ENCODE data around the gene RUNX2. TPM values are rescaled to one million over a fixed set of nuclear protein-coding genes. Genes with fewer than 3 reads are reported as not detected.
"Not testable (repeated sequence)": the region's sequence is repeated elsewhere in the genome, so short reads cannot be mapped to it uniquely, and the experiment has no call there.

RUNX2 gene
- total RNA-seq, 1 donor from 2014 or later, result 0.52 TPM

DNA sequence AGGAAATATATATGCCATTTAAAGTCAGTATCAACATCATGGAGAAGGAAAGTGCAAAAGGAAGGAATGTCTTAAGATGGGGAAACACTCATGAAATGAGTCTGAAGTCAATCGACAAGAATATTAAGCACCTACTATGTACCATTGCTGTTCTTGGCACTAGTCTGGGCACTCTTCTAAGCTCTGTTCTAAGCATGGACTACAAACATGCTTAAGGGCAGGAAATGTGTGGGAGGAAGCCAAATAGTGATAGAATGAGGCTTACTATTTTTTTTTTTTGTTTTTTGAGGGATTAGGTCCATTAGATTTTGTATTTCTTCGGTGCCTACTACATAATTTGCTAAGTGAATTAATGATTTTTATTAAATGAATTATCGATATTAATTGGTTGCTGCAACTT is 133.4 kb downstream of the RUNX2 start:
- Histone ChIP-seq H3K27ac (ENCODE audit: low read depth, low read length) (no peak overlapping the region), H3K27me3 (ENCODE audit: control insufficient read depth in 3 of 3, insufficient read depth in 3 of 3, low read length in 3 of 3) (no peaks in the 10 kb centered on the region), H3K9ac (ENCODE audit: low read depth in 1 of 3, low read length in 3 of 3) (no peak overlapping the region), H3K4me1 (ENCODE audit: control insufficient read depth in 3 of 3, insufficient read depth in 3 of 3, low read length in 3 of 3) (no peaks in the 10 kb centered on the region), H3K4me3 (ENCODE audit: low read length in 3 of 3) (no peak overlapping the region), H3K9me3 (ENCODE audit: control insufficient read depth in 3 of 3, low read length in 3 of 3) (no peaks in the 10 kb centered on the region), H3K36me3 (ENCODE audit: control insufficient read depth in 3 of 3, insufficient read depth in 3 of 3, low read length in 3 of 3) (no peaks in the 10 kb centered on the region)

DNA sequence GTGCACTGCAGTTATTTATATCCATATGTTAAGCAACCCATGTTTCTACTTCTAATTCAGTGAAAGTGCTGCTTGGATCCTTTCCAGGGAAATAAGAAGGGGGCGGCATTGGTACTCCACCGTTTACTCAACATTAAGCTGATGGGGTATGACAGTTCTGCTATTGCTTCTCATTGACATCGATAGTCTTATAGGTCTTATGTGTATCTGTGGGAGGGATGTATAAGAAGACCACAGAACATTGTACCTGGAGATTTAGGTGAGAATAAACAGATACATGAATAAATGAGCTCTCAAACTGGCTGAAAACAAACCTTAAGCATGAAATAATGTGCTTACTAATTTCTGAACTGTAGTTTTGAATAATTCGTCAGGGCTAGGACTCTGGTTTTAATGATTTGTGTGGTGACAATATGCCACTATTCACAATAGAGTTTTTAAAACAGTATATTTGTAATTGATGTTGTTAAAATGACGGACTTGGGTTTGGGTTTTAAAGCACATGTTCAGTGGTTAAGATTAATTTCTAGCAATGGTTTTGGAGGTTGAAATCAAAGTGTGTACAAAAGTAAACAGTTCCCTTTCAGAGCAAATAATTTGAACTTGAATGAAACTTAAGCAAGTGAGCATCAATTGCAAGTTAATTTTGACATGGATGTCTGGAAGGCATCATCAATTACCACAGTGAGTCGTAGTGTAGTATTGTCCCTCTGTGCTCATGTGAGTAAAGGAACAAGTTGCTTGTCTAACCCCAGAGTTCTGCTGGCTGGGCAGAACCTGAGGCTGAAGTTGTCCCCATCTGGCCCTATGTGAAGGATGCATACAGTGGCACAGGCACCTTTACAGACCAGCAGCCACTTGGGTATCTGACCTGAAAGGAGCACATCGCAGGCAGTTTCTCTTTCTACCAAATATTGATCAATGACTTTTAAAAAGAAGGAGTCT is 134.3 kb downstream of the RUNX2 start:
- H3K27me3 ChIP-seq (ENCODE audit: control insufficient read depth in 3 of 3, insufficient read depth in 3 of 3, low read length in 3 of 3), result no peaks in the 10 kb centered on the region
- H3K36me3 ChIP-seq (ENCODE audit: control insufficient read depth in 3 of 3, insufficient read depth in 3 of 3, low read length in 3 of 3), result no peaks in the 10 kb centered on the region
- no peak overlapping the region for H3K4me3 ChIP-seq (ENCODE audit: low read length in 3 of 3)
- H3K9me3 ChIP-seq (ENCODE audit: control insufficient read depth in 3 of 3, low read length in 3 of 3), result no peaks in the 10 kb centered on the region
- no peaks in the 10 kb centered on the region for H3K4me1 ChIP-seq (ENCODE audit: control insufficient read depth in 3 of 3, insufficient read depth in 3 of 3, low read length in 3 of 3)
- no peak overlapping the region for H3K9ac ChIP-seq (ENCODE audit: low read depth in 1 of 3, low read length in 3 of 3)
- H3K27ac ChIP-seq (ENCODE audit: low read depth, low read length), result no peak overlapping the region

DNA sequence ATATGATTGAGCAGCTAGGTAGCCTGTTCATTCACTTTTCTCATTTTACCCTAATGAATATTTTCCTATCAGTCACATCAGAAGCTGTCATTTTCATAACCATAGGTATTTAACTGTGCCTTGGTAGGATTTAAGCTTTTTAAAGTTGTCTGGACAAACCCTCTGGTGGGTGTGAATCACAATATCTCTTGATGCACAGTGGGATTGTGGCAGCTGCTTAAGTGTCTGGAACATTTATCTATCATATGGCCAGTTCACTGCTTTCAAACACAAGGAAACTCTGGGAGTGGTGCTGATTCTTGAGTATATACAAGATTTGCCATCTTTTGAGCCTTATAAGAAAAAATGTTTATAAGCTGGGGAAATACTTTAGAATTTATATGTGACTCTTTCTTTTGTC is 136.6 kb downstream of the RUNX2 start:
- no peak overlapping the region for H3K4me3 ChIP-seq (ENCODE audit: low read length in 3 of 3)
- no peaks in the 10 kb centered on the region for H3K9me3 ChIP-seq (ENCODE audit: control insufficient read depth in 3 of 3, low read length in 3 of 3)
- no peaks in the 10 kb centered on the region for H3K36me3 ChIP-seq (ENCODE audit: control insufficient read depth in 3 of 3, insufficient read depth in 3 of 3, low read length in 3 of 3)
- H3K9ac ChIP-seq (ENCODE audit: low read depth in 1 of 3, low read length in 3 of 3), result no peak overlapping the region
- H3K27ac ChIP-seq (ENCODE audit: low read depth, low read length), result no peak overlapping the region
- no peaks in the 10 kb centered on the region for H3K4me1 ChIP-seq (ENCODE audit: control insufficient read depth in 3 of 3, insufficient read depth in 3 of 3, low read length in 3 of 3)
- H3K27me3 ChIP-seq (ENCODE audit: control insufficient read depth in 3 of 3, insufficient read depth in 3 of 3, low read length in 3 of 3), result no peaks in the 10 kb centered on the region

DNA sequence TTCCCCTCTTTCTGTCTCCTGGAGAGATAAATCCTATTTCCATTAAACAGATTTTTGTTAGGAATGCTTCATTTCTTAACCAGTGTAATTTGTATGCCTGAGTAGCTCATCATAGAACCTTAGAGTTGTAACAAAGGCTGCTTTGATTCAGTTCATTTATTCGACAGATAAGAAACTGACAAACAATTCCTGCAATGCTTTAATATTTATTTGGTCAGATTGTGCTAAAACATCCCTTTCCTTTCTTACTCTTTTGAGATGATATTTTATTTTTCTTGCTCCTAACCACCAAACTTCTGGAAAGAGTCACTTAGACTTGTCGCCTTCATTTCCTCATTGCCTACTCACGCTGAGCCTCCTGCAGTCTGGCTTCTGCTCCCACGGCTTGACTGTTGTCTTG is 138.6 kb downstream of the RUNX2 start:
- no peaks in the 10 kb centered on the region for H3K36me3 ChIP-seq (ENCODE audit: control insufficient read depth in 3 of 3, insufficient read depth in 3 of 3, low read length in 3 of 3)
- H3K27me3 ChIP-seq (ENCODE audit: control insufficient read depth in 3 of 3, insufficient read depth in 3 of 3, low read length in 3 of 3), result no peaks in the 10 kb centered on the region
- H3K9me3 ChIP-seq (ENCODE audit: control insufficient read depth in 3 of 3, low read length in 3 of 3), result no peaks in the 10 kb centered on the region
- H3K9ac ChIP-seq (ENCODE audit: low read depth in 1 of 3, low read length in 3 of 3), result no peak overlapping the region
- H3K4me3 ChIP-seq (ENCODE audit: low read length in 3 of 3), result no peak overlapping the region
- no peaks in the 10 kb centered on the region for H3K4me1 ChIP-seq (ENCODE audit: control insufficient read depth in 3 of 3, insufficient read depth in 3 of 3, low read length in 3 of 3)
- no peak overlapping the region for H3K27ac ChIP-seq (ENCODE audit: low read depth, low read length)

DNA sequence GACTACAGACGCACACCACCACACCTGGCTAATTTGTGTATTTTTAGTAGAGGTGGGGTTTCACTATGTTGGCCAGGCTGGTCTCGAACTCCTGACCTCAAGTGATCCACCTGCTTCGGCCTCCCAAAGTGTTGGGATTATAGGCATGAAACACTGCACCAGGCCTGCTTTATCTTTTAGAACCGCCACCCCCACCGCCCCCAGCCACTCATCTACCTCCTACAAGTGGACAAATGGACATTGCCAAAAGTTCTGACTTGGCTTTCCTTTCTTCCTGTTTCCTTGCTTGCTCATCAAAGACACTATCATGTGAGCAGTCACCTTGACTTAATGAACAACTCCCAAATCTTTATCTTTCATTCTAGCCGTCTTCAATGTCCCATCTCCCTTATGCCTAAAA is 139.3 kb downstream of the RUNX2 start:
- H3K4me1 ChIP-seq (ENCODE audit: control insufficient read depth in 3 of 3, insufficient read depth in 3 of 3, low read length in 3 of 3); H3K9me3 ChIP-seq (ENCODE audit: control insufficient read depth in 3 of 3, low read length in 3 of 3); H3K27me3 ChIP-seq (ENCODE audit: control insufficient read depth in 3 of 3, insufficient read depth in 3 of 3, low read length in 3 of 3); H3K27ac ChIP-seq (ENCODE audit: low read depth, low read length); H3K4me3 ChIP-seq (ENCODE audit: low read length in 3 of 3); H3K9ac ChIP-seq (ENCODE audit: low read depth in 1 of 3, low read length in 3 of 3); H3K36me3 ChIP-seq (ENCODE audit: control insufficient read depth in 3 of 3, insufficient read depth in 3 of 3, low read length in 3 of 3): not testable (repeated sequence)

DNA sequence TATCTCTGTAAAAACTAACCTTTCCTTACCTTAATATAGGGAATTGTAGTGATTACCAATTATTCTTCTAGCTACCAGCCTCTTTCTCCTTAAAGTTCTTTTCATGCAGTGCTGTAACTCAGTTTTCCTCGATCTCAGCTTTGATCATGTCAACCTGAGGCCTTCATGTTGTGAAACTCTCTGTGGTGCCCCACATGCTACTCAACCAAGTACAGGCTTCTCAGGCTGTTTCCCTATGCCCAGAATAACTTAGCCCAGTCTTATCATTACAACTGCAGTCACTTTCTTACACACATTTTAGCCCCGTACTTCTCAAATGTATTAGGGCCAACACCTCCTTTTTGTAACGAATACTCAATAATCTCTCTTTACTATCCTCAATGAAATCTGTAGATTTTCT is 139.7 kb downstream of the RUNX2 start:
- no peaks in the 10 kb centered on the region for H3K27me3 ChIP-seq (ENCODE audit: control insufficient read depth in 3 of 3, insufficient read depth in 3 of 3, low read length in 3 of 3)
- no peaks in the 10 kb centered on the region for H3K9me3 ChIP-seq (ENCODE audit: control insufficient read depth in 3 of 3, low read length in 3 of 3)
- H3K4me1 ChIP-seq (ENCODE audit: control insufficient read depth in 3 of 3, insufficient read depth in 3 of 3, low read length in 3 of 3), result no peaks in the 10 kb centered on the region
- H3K27ac ChIP-seq (ENCODE audit: low read depth, low read length), result no peak overlapping the region
- H3K4me3 ChIP-seq (ENCODE audit: low read length in 3 of 3), result no peak overlapping the region
- no peak overlapping the region for H3K9ac ChIP-seq (ENCODE audit: low read depth in 1 of 3, low read length in 3 of 3)
- no peaks in the 10 kb centered on the region for H3K36me3 ChIP-seq (ENCODE audit: control insufficient read depth in 3 of 3, insufficient read depth in 3 of 3, low read length in 3 of 3)

DNA sequence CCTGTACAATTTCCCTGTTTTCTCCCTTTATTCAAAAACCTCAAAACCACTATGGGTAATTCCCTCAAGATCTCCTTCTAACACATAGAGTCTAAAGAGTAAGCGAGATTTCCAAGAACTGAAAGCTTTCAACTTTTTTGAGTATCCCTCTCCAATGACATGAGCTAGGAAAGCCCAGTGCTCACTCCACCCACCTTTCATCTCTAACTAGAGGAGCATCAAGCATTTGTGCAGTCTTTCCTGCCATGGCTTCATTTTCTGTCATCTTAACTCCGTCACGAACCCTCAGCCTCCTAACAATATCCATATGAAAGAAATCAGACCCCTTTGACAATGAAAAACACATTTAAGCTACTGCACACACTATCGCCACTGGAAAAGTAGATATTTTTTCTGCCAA is 141.5 kb downstream of the RUNX2 start:
- no peaks in the 10 kb centered on the region for H3K4me1 ChIP-seq (ENCODE audit: control insufficient read depth in 3 of 3, insufficient read depth in 3 of 3, low read length in 3 of 3)
- H3K36me3 ChIP-seq (ENCODE audit: control insufficient read depth in 3 of 3, insufficient read depth in 3 of 3, low read length in 3 of 3), result no peaks in the 10 kb centered on the region
- H3K9ac ChIP-seq (ENCODE audit: low read depth in 1 of 3, low read length in 3 of 3), result no peak overlapping the region
- no peak overlapping the region for H3K27ac ChIP-seq (ENCODE audit: low read depth, low read length)
- H3K9me3 ChIP-seq (ENCODE audit: control insufficient read depth in 3 of 3, low read length in 3 of 3), result no peaks in the 10 kb centered on the region
- no peak overlapping the region for H3K4me3 ChIP-seq (ENCODE audit: low read length in 3 of 3)
- no peaks in the 10 kb centered on the region for H3K27me3 ChIP-seq (ENCODE audit: control insufficient read depth in 3 of 3, insufficient read depth in 3 of 3, low read length in 3 of 3)

DNA sequence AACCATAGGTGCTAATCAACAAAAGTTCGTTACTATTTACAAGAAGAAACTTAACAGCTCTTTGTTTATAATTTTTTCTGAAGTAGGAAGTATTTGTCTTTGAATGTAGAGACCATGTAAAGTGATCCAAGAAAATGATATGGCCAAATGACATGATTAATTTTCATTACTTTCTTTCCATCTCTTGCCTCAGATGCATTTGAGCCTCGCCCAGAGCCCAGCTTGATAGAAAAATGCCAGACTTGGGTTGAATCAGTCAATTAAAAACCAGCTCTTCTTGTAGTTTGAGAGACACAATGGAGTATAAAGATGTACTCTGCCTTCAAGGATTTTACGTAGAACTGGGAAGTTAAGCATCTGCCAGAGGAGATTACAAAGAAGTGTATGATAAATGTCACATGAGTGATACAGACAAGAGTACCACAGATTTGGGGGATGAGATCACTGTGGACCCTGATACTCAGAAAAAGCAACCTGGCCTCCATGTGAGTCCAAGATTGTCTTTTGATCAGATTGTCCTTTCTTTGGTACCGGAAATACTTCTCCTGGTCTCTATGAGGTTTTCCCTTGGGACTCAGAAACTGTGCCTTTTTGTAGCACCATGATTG is 142.1 kb downstream of the RUNX2 start:
- H3K27me3 ChIP-seq (ENCODE audit: control insufficient read depth in 3 of 3, insufficient read depth in 3 of 3, low read length in 3 of 3), result no peaks in the 10 kb centered on the region
- H3K27ac ChIP-seq (ENCODE audit: low read depth, low read length), result no peak overlapping the region
- no peaks in the 10 kb centered on the region for H3K36me3 ChIP-seq (ENCODE audit: control insufficient read depth in 3 of 3, insufficient read depth in 3 of 3, low read length in 3 of 3)
- H3K4me3 ChIP-seq (ENCODE audit: low read length in 3 of 3), result no peak overlapping the region
- no peaks in the 10 kb centered on the region for H3K4me1 ChIP-seq (ENCODE audit: control insufficient read depth in 3 of 3, insufficient read depth in 3 of 3, low read length in 3 of 3)
- H3K9me3 ChIP-seq (ENCODE audit: control insufficient read depth in 3 of 3, low read length in 3 of 3), result no peaks in the 10 kb centered on the region
- no peak overlapping the region for H3K9ac ChIP-seq (ENCODE audit: low read depth in 1 of 3, low read length in 3 of 3)

DNA sequence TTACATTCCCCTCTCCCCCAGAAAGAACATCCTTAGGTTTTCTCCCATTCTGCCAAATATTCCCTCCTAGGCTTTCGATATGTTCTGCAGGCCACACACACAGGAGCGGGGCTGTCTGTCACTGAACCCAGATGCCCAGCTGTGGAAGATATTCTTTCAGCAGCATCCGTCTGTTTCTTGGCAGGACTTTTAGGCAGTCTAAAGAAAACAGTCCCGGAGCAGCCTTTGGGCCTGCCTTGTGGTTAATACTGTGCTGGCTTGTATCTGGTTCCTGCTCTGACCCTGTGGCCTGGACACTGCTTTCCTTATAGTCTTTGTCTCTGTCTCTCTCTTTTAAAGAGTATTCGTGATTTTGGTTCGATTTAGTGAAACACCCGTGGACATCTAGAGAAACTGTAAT is 144.3 kb downstream of the RUNX2 start:
- H3K36me3 ChIP-seq (ENCODE audit: control insufficient read depth in 3 of 3, insufficient read depth in 3 of 3, low read length in 3 of 3), result no peaks in the 10 kb centered on the region
- no peaks in the 10 kb centered on the region for H3K9me3 ChIP-seq (ENCODE audit: control insufficient read depth in 3 of 3, low read length in 3 of 3)
- H3K27ac ChIP-seq (ENCODE audit: low read depth, low read length), result peak overlapping the region; percentile 26
- no peak overlapping the region for H3K4me3 ChIP-seq (ENCODE audit: low read length in 3 of 3)
- no peaks in the 10 kb centered on the region for H3K27me3 ChIP-seq (ENCODE audit: control insufficient read depth in 3 of 3, insufficient read depth in 3 of 3, low read length in 3 of 3)
- H3K9ac ChIP-seq (ENCODE audit: low read depth in 1 of 3, low read length in 3 of 3), result no peak overlapping the region
- H3K4me1 ChIP-seq (ENCODE audit: control insufficient read depth in 3 of 3, insufficient read depth in 3 of 3, low read length in 3 of 3), result no peaks in the 10 kb centered on the region

DNA sequence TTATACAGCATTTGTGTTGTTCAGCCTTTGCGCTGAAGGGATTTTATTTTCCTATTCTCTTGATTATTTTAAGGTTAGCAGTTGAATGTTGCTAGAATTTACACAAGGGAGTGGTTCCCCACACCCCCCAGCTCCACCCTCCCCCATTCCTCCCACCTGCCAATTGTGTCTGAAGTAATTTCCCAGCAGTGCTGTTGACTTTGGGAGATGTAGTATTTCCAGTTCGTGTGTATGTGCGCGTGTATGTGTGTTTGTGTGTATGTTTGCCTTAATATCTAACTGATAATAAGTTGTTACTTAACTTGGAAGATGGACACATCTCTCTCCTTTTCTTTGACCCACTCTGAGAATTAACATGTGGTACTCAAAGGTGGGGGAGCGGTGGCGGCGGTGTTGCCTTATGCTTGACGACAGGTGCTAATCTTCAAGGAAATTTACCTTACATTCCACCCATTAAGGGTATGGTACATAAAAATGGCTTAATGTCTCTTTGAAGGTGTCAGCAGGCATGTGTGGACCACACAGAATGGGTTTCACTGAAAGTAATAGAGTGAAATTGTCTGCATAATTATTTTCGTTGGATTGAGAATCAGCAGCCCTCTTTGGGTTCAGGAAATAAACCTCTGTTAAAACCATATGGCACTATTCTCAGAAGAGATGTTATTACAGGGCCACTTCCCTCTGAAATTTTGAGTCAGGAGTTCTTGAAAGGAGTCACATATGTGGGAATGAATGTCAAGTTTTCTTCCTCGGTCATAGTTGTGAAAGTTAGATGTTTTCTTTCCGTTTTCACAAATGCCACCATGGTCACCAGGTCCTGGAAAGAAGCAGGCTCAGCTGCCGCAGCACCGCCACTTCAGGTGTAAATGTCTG is 145.2 kb downstream of the RUNX2 start:
- no peak overlapping the region for H3K4me3 ChIP-seq (ENCODE audit: low read length in 3 of 3)
- no peaks in the 10 kb centered on the region for H3K27me3 ChIP-seq (ENCODE audit: control insufficient read depth in 3 of 3, insufficient read depth in 3 of 3, low read length in 3 of 3)
- H3K27ac ChIP-seq (ENCODE audit: low read depth, low read length), result no peak overlapping the region
- no peaks in the 10 kb centered on the region for H3K36me3 ChIP-seq (ENCODE audit: control insufficient read depth in 3 of 3, insufficient read depth in 3 of 3, low read length in 3 of 3)
- no peak overlapping the region for H3K9ac ChIP-seq (ENCODE audit: low read depth in 1 of 3, low read length in 3 of 3)
- H3K9me3 ChIP-seq (ENCODE audit: control insufficient read depth in 3 of 3, low read length in 3 of 3), result no peaks in the 10 kb centered on the region
- H3K4me1 ChIP-seq (ENCODE audit: control insufficient read depth in 3 of 3, insufficient read depth in 3 of 3, low read length in 3 of 3), result no peaks in the 10 kb centered on the region

Data from skeletal muscle tissue (tissue), 4 donors.